A549 (cell line): ENCODE data around the gene TMEM165. TPM values are rescaled to one million over a fixed set of nuclear protein-coding genes. Genes with fewer than 3 reads are reported as not detected.

Source experiments
- ATAC-seq, 2 experiments: fragments of 200-7000 bp in 1 of 2; fragments of >200 bp in 1 of 2; cut with Nextera tagmentation in 1 of 2; cut with Tn5 transposase in 1 of 2; 3 replicates each; pipeline versions ENCODE4 v1.8.0 to v1.9.1; 2018 to 2020; ENCODE audit warnings: mild to moderate bottlenecking in 1 of 2, moderate library complexity in 1 of 2
- CTCF ChIA-PET: fragments of 300-600 bp; sonication (Branson Sonifier 250); formaldehyde crosslinking; extraction: SDS; loops from one replicate; lab custom pipeline; 2021; ENCODE audit warnings: antibody characterized with exemption, inconsistent platforms; lab: Yijun Ruan, JAX
- POLR2A ChIA-PET: fragments of 350-600 bp; formaldehyde crosslinking; extraction: SDS; loops from one replicate; lab custom pipeline; 2021; ENCODE audit warnings: antibody characterized with exemption, inconsistent platforms; lab: Yijun Ruan, JAX
- DNase-seq, 2 experiments: peaks; one replicate each; pipeline versions ENCODE4 v3.0.0 to v3.0.0-alpha.2; 2011 to 2016; ENCODE audit warnings: low read depth in 1 of 2, low spot score in 1 of 2
- FAIRE-seq: peaks from 2 replicates; lab custom pipeline; 2011; peaks lifted over from hg19 to GRCh38; lab: Jason Lieb, UNC
- H3K27ac ChIP-seq, 2 experiments: fragments of >200 bp; sonication (Bioruptor Twin); formaldehyde crosslinking; 3 replicates each; pipeline ENCODE4 v1.5.1; 2016 to 2017
- H3K4me1 ChIP-seq: fragments of >200 bp; sonication (Bioruptor Twin); formaldehyde crosslinking; 3 replicates; pipeline ENCODE4 v1.6.1; 2016
- H3K4me2 ChIP-seq: fragments of >200 bp; sonication (Bioruptor Twin); formaldehyde crosslinking; 3 replicates; pipeline ENCODE4 v1.6.1; 2016
- H3K4me3 ChIP-seq: fragments of >200 bp; sonication (Bioruptor Twin); formaldehyde crosslinking; 3 replicates; pipeline ENCODE4 v1.5.1; 2016
- H3K9me3 ChIP-seq: fragments of >200 bp; sonication (Bioruptor Twin); formaldehyde crosslinking; 3 replicates; pipeline ENCODE4 v1.6.1; 2016
- BHLHE40 ChIP-seq: IDR thresholded peaks from 2 replicates; pipeline ENCODE4 v1.6.1; 2012; ENCODE audit warnings: low read depth, low read length, inconsistent platforms
- CEBPB ChIP-seq, 2 experiments: fragments of >200 bp in 1 of 2; sonication (Bioruptor Twin) in 1 of 2; formaldehyde crosslinking in 1 of 2; IDR thresholded peaks; 2 replicates each; pipeline ENCODE4 v1.6.1; 2012 to 2016
- CHD4 ChIP-seq: fragments of 200-600 bp; sonication (generic); IDR thresholded peaks from 2 replicates; pipeline ENCODE4 v1.6.1; 2016; ENCODE audit warnings: antibody characterized with exemption, mild to moderate bottlenecking, borderline replicate concordance
- E2F6 ChIP-seq: IDR thresholded peaks from 2 replicates; pipeline ENCODE4 v1.6.1; 2012; ENCODE audit warnings: low read depth, borderline replicate concordance
- ESRRA ChIP-seq: fragments of 150-350 bp; IDR thresholded peaks from 2 replicates; pipeline ENCODE4 v1.6.1; 2014; ENCODE audit warnings: mild to moderate bottlenecking, low read length, borderline replicate concordance
- GATA3 ChIP-seq: IDR thresholded peaks from 2 replicates; pipeline ENCODE4 v1.6.1; 2012; ENCODE audit warnings: borderline replicate concordance
- HMGXB4 ChIP-seq: fragments of 250-450 bp; sonication (Bioruptor Pico); IDR thresholded peaks from 2 replicates; pipeline ENCODE4 v1.5.0; 2021; ENCODE audit warnings: mild to moderate bottlenecking, moderate library complexity, borderline replicate concordance
- HOXB5 ChIP-seq: fragments of 250-450 bp; sonication (Bioruptor Pico); IDR thresholded peaks from 2 replicates; pipeline ENCODE4 v1.5.0; 2020; ENCODE audit warnings: mild to moderate bottlenecking, moderate library complexity
- JUNB ChIP-seq: fragments of >200 bp; sonication (Bioruptor Twin); formaldehyde crosslinking; IDR thresholded peaks from 2 replicates; pipeline ENCODE4 v1.6.1; 2016
- MAFK ChIP-seq: fragments of 450-650 bp; IDR thresholded peaks from 2 replicates; pipeline ENCODE4 v1.6.1; 2014; ENCODE audit not compliant: partially characterized antibody
- NR3C1 ChIP-seq: fragments of >200 bp; sonication (Bioruptor Twin); formaldehyde crosslinking; IDR thresholded peaks from 3 replicates; pipeline ENCODE4 v1.6.1; 2017
- PBX3 ChIP-seq: IDR thresholded peaks from 2 replicates; pipeline ENCODE4 v1.6.1; 2012
- RAD21 ChIP-seq, 2 experiments: fragments of >200 bp in 1 of 2; sonication (Bioruptor Twin) in 1 of 2; formaldehyde crosslinking in 1 of 2; IDR thresholded peaks in 1 of 2; conservative IDR thresholded peaks in 1 of 2; 2 replicates in 1 of 2; 3 replicates in 1 of 2; pipeline ENCODE4 v1.6.1; 2012 to 2018; ENCODE audit warnings: inconsistent platforms in 1 of 2
- RNF2 ChIP-seq: fragments of 200-600 bp; sonication (generic); IDR thresholded peaks from 2 replicates; pipeline ENCODE4 v1.6.1; 2016; ENCODE audit warnings: low read depth, mild to moderate bottlenecking, antibody characterized with exemption, moderate library complexity, borderline replicate concordance
- USF2 ChIP-seq: fragments of 450-650 bp; IDR thresholded peaks from 2 replicates; pipeline ENCODE4 v1.6.1; 2014; ENCODE audit warnings: antibody characterized with exemption
- ZC3H11A ChIP-seq: fragments of 450-650 bp; IDR thresholded peaks from 2 replicates; pipeline ENCODE4 v1.6.1; 2014; ENCODE audit warnings: antibody characterized with exemption, mild to moderate bottlenecking
- ZFP36 ChIP-seq: fragments of 450-650 bp; IDR thresholded peaks from 2 replicates; pipeline ENCODE4 v1.6.1; 2014; ENCODE audit warnings: borderline replicate concordance; ENCODE audit not compliant: partially characterized antibody
- ZNF302 ChIP-seq: fragments of 250-450 bp; sonication (Bioruptor Pico); IDR thresholded peaks from 2 replicates; pipeline ENCODE4 v1.9.0; 2021; ENCODE audit warnings: inconsistent platforms, mild to moderate bottlenecking, moderate library complexity
- WGBS: methylation state at CpG from one replicate; pipeline ENCODE4 v1.1.6; 2017; ENCODE audit errors: missing lambda C conversion rate; 5-methylcytosine and 5-hydroxymethylcytosine counted together
- polyA plus RNA-seq, 4 experiments: library from polyadenylated mRNA; depleted of rRNA in 3 of 4; stranded (reverse); fragments of >200 nt; fragmentation: RNase III in 1 of 4; extraction: RNeasy Plus Mini Kit Qiagen cat#74134 plus additional on column Dnase treatment in 1 of 4; gene quantifications; 2 replicates in 3 of 4; 3 replicates in 1 of 4; pipeline ENCODE4 v1.2.3, GENCODE V29; 2011 to 2017

TMEM165 gene
- polyA plus RNA-seq, 2 of the 4 experiments (the other 2 are of a cell fraction), result 52.6 to 83.5 TPM

GRCh38 chr4:55386840-55387239 is 8.9 kb upstream of the TMEM165 start:
- Histone ChIP-seq H3K4me1 (peaks cover 7% of the 10 kb centered on the region; the same call in 1 of the 3 replicates), H3K4me3 (no peak overlapping the region), H3K4me2 (no peak overlapping the region), H3K9me3 (no peaks in the 10 kb centered on the region), H3K27ac (no peak overlapping the region)
- TF ChIP-seq HMGXB4 (CRISPR knock-in tag) (no peak), BHLHE40 (no peak), NR3C1 (no peak), RAD21 (conservative IDR thresholded peaks at IDR 0.05 in 1 of 2, IDR thresholded peaks at IDR 0.05 in 1 of 2) (no peak), CEBPB (IDR thresholded peaks at IDR 0.05) (no peak), MAFK (no peak)
- ChIA-PET CTCF (no interaction called here), POLR2A (interaction anchor here (2.2 kb wide), 1 partner anchor 9 kb away, joined by 11 read pairs; the partner anchor contains the start of gene TMEM165)
- DNase-seq (no peak), ATAC-seq (no peak), FAIRE-seq (no peak)
- WGBS, result 89% methylated on average over 1 of the region's 2 CpGs

- FAIRE-seq, result no peak
- no peak for TF ChIP-seq HOXB5
- TF ChIP-seq RNF2, result no peak
- TF ChIP-seq JUNB, result no peak
- TF ChIP-seq ESRRA, result no peak
- no peak for TF ChIP-seq ZNF302 (CRISPR knock-in tag)
- no peak for TF ChIP-seq GATA3
- TF ChIP-seq CHD4, result no peak
- no peak for TF ChIP-seq PBX3
- TF ChIP-seq ZFP36, result no peak
- TF ChIP-seq ZC3H11A, result no peak
- TF ChIP-seq, all 56 proteins: peak for 0
- WGBS, result 76% methylated on average over 4 of the region's 4 CpGs
- no peaks in the 10 kb centered on the region for H3K9me3 ChIP-seq
- DNase-seq (no peak), ATAC-seq (no peak)
- POLR2A ChIA-PET, result no interaction called here
- no peak overlapping the region for H3K4me2 ChIP-seq
- H3K4me3 ChIP-seq, result no peak overlapping the region
- peaks cover 8% of the 10 kb centered on the region; the same call in 2 of the 3 replicates for H3K4me1 ChIP-seq
- CTCF ChIA-PET, result interaction anchor here (1.3 to 1.6 kb wide), 2 partner anchors 48 to 152 kb away, joined by 3 to 7 read pairs; partner anchors contain the start of gene SRD5A3
- H3K27ac ChIP-seq, result no peak overlapping the region
These were observed 2.1 kb upstream of the TMEM165 start for GRCh38 chr4:55393461-55394320.

- no peak for DNase-seq
- Histone ChIP-seq H3K4me1 (peaks cover 16% of the 10 kb centered on the region; the same call in 2 of the 3 replicates), H3K4me2 (peak overlapping the region; percentile 88), H3K9me3 (no peaks in the 10 kb centered on the region), H3K27ac (peak overlapping the region; percentile 98 to 99), H3K4me3 (peak overlapping the region; percentile 99)
- peak in 1 of 2 experiments; percentile 5; a peak in 3 of 6 replicates for ATAC-seq
- TF ChIP-seq E2F6 (peak; percentile 38; the same call in 1 of the 2 replicates), USF2 (no peak)
- WGBS, result 1% methylated on average over 4 of the region's 4 CpGs
- POLR2A ChIA-PET, result interaction anchor here (0.5 to 2.6 kb wide), 4 partner anchors 9 to 49 kb away, joined by 3 to 11 read pairs (median 4); partner anchors contain the start of gene SRD5A3
- CTCF ChIA-PET, result interaction anchor here (0.8 to 1.5 kb wide), 8 partner anchors 10 to 50 kb away, joined by 3 to 6 read pairs (median 3); partner anchors contain the start of gene SRD5A3
- FAIRE-seq, result no peak
These were observed 584 bp upstream of the TMEM165 start for GRCh38 chr4:55395218-55395528.
